Measurements from ENCODE around the gene SRC.

DNA sequence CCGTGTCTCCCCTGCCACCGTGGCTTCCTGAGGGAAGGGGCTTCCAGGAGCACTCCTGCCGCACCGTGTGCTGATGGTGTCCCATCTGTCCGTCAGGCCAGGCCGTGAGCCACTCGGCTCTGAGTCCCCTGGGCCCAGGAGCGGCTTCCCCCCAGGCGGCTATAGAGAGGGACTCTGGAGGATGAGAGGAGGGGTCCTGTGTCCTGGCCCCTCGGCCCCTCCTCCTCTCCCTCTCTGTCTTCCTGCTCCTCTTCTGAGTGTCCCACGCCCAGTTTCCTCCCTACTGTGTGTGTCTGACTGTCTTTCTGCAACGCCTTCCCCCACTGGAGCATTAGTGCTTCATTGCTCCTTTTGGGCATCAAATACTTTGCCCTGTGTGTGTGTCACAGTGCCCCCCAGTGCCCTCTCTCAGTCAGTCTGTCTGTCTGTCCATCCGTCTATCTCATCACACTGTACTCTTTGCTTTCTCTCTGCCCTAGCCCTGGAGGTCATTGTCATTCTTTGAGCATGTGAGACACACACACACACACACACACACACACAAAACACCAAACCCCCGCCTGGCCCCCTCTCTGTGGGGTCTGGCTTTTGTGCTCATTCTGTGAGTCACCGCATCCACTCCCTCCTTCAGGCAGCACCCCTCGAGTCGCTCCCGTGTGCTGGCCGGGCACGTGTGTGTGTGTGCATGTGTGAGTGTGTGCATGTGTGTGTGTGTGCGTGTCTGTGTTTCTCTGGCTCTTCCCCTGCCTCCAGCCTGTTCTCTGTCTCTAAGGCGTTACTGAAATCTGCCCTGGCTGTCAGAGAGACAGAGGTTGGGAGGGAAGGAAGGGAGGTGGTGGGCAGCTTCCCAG lies 71.9 kb downstream of the SRC start:
- TF ChIP-seq, protein P1, sequence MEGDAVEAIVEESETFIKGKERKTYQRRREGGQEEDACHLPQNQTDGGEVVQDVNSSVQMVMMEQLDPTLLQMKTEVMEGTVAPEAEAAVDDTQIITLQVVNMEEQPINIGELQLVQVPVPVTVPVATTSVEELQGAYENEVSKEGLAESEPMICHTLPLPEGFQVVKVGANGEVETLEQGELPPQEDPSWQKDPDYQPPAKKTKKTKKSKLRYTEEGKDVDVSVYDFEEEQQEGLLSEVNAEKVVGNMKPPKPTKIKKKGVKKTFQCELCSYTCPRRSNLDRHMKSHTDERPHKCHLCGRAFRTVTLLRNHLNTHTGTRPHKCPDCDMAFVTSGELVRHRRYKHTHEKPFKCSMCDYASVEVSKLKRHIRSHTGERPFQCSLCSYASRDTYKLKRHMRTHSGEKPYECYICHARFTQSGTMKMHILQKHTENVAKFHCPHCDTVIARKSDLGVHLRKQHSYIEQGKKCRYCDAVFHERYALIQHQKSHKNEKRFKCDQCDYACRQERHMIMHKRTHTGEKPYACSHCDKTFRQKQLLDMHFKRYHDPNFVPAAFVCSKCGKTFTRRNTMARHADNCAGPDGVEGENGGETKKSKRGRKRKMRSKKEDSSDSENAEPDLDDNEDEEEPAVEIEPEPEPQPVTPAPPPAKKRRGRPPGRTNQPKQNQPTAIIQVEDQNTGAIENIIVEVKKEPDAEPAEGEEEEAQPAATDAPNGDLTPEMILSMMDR (conservative IDR thresholded peaks at IDR 0.05; ENCODE audit: low read depth, low read length), result no peak
- TF ChIP-seq EZH2 (IDR thresholded peaks at IDR 0.05; ENCODE audit: borderline replicate concordance, low read depth, low read length, poor library complexity, severe bottlenecking), result no peak

Data from A673 (cell line).